ENCODE data around the gene NOS2. TPM values are rescaled to one million over a fixed set of nuclear protein-coding genes. Genes with fewer than 3 reads are reported as not detected.
"Not testable (repeated sequence)": the region's sequence is repeated elsewhere in the genome, so short reads cannot be mapped to it uniquely, and the experiment has no call there.

NOS2 gene
- polyA plus RNA-seq, 1 experiment, result not detected

DNA sequence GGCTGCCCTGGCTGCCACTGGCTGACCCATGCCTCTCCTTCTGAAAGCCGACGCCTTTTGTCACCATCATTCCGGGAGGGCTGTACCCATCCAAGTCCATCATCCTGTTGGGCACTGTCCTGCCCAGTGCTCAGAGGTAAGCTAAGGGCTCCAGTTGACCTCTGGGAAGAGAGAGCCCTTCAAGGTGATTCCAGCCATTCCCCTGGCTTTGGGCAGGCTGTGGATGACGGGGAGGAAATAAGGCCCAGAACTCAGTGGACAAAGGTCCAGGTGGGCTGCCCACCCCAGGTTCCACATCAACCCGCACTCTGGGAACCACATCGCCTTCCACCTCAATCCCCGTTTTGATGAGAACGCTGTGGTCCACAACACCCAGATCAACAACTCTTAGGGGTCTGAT lies 45.8 kb downstream of the NOS2 start:
- H3K27ac ChIP-seq (ENCODE audit: low read depth, low read length), result no peak overlapping the region
- no peak for DNase-seq (ENCODE audit: low read depth, low spot score)
- H3K27me3 ChIP-seq (ENCODE audit: control insufficient read depth, insufficient read depth, low read length), result peaks cover 2% of the 10 kb centered on the region
- ChIA-PET CTCF (interaction anchor here (1.7 kb wide), 1 partner anchor 100 kb away, joined by 8 read pairs; no protein-coding TSS in a partner anchor), POLR2A (no interaction called here)
- H3K4me3 ChIP-seq (ENCODE audit: low read depth, low read length), result no peak overlapping the region
- H3K9me3 ChIP-seq (ENCODE audit: control insufficient read depth, insufficient read depth, low read length), result no peaks in the 10 kb centered on the region
- TF ChIP-seq, protein P1, sequence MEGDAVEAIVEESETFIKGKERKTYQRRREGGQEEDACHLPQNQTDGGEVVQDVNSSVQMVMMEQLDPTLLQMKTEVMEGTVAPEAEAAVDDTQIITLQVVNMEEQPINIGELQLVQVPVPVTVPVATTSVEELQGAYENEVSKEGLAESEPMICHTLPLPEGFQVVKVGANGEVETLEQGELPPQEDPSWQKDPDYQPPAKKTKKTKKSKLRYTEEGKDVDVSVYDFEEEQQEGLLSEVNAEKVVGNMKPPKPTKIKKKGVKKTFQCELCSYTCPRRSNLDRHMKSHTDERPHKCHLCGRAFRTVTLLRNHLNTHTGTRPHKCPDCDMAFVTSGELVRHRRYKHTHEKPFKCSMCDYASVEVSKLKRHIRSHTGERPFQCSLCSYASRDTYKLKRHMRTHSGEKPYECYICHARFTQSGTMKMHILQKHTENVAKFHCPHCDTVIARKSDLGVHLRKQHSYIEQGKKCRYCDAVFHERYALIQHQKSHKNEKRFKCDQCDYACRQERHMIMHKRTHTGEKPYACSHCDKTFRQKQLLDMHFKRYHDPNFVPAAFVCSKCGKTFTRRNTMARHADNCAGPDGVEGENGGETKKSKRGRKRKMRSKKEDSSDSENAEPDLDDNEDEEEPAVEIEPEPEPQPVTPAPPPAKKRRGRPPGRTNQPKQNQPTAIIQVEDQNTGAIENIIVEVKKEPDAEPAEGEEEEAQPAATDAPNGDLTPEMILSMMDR (IDR thresholded peaks at IDR 0.05; ENCODE audit: low read depth, low read length), result no peak

DNA sequence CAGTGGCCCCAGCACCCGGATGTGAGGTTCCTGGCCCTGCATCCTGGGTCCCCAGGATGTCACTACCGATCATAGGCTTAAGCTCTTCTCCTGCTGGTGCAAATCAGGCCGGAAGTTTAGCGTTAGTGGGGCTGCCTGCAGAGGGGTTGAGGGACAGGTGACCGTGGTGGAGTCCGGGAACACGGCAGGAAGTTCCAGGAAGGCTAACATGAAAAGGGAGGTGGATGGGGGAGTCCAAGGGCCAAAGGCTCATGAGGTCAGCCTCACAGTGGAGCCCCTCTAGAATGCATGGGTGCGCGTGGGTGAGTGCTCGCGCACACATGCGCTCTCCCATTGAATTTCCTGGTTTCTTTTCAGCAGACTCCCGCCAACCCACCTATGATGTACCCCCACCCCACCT lies 46.6 kb downstream of the NOS2 start:
- H3K27me3 ChIP-seq (ENCODE audit: control insufficient read depth, insufficient read depth, low read length); H3K27ac ChIP-seq (ENCODE audit: low read depth, low read length); H3K9me3 ChIP-seq (ENCODE audit: control insufficient read depth, insufficient read depth, low read length); POLR2A ChIA-PET; H3K4me3 ChIP-seq (ENCODE audit: low read depth, low read length); DNase-seq (ENCODE audit: low read depth, low spot score): not testable (repeated sequence)
- CTCF ChIA-PET, result interaction anchor here (1.7 kb wide), 1 partner anchor 99 kb away, joined by 8 read pairs; no protein-coding TSS in a partner anchor

DNA sequence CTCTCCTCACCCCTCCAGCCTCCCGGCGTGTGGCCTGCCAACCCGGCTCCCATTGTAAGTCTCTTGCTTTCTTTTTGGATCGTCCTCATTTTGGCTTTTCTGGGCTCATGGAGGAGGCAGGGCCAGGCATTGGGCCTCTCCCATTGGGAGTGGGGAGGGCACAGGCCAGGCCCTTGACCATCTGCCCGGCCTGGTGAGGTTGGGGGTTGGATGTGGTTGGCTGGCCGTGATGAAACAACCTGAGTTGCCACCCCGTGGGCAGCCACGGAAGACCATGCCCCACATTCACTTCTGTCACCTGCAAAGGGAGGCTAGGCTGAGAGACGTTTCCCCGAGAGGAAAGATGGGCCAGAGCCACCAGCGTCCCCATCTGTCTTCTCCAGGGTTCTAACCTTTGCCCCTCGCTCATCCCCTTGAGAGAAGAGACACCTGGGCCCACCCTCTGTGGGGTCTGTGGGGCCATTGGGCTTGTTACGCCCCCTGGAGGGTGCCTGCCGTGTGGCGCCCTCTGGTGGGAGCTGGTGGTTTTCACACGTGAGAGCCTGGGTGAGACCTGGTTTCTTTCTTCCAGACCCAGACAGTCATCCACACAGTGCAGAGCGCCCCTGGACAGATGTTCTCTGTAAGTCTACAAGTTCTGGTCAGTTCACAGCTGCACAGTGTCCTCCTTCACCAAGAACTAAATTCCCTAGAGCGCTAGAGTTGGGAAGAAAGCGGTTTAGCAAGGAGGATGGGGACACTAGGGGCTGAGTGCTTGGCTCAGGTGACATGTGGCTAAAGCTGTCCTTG lies 47.3 kb downstream of the NOS2 start:
- CTCF ChIA-PET, result interaction anchor here (1.7 kb wide), 1 partner anchor 98 kb away, joined by 8 read pairs; no protein-coding TSS in a partner anchor
- H3K27me3 ChIP-seq (ENCODE audit: control insufficient read depth, insufficient read depth, low read length); POLR2A ChIA-PET; H3K4me3 ChIP-seq (ENCODE audit: low read depth, low read length); H3K9me3 ChIP-seq (ENCODE audit: control insufficient read depth, insufficient read depth, low read length); DNase-seq (ENCODE audit: low read depth, low spot score); H3K27ac ChIP-seq (ENCODE audit: low read depth, low read length): not testable (repeated sequence)

DNA sequence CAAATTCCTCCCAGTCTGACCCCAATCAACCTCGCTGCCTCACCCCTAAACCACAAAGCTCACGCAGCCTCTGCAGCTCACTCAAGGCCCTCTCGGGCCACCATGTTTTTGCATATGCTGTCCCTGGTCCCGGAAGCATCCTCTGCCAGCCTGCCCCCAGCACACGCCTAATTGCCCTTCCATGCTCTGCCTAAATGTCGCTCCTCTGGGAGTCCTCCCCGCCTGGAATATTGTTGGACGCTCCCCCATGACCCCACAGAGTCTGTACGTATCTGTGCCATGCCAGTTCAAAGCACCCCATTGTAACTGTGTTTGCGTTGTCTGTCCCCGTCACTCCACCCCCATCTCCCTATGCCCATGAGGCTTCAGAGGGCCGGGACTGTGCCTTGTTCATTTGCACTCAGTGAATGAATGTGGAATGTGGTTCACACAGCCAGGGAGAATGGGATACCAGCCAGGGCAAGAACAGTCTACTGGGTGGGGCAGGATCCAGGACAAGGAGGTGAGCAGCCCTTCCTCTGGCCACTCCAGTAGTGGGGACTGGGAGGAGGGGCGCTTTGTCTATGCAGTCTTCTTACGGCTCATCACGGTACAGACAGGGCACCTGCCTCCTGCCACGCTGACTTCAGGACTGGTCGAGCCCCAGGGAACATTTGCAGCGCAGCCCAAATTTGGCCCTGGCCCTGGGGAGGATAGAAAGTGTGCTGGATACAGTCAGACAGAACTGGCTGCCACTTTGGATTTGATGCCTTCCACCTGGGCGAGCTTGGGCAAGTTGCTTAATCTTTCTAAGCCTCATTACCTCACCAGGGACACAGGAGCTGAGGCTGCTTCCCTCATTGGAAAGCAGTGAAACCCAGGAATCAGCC lies 48.5 kb downstream of the NOS2 start:
- ChIA-PET CTCF (no interaction called here), POLR2A (no interaction called here)
- Histone ChIP-seq H3K9me3 (ENCODE audit: control insufficient read depth, insufficient read depth, low read length) (no peaks in the 10 kb centered on the region), H3K27ac (ENCODE audit: low read depth, low read length) (no peak overlapping the region), H3K4me3 (ENCODE audit: low read depth, low read length) (no peak overlapping the region), H3K27me3 (ENCODE audit: control insufficient read depth, insufficient read depth, low read length) (no peaks in the 10 kb centered on the region)
- no peak for DNase-seq (ENCODE audit: low read depth, low spot score)
- TF ChIP-seq, protein P1 (IDR thresholded peaks at IDR 0.05; ENCODE audit: low read depth, low read length), result no peak

DNA sequence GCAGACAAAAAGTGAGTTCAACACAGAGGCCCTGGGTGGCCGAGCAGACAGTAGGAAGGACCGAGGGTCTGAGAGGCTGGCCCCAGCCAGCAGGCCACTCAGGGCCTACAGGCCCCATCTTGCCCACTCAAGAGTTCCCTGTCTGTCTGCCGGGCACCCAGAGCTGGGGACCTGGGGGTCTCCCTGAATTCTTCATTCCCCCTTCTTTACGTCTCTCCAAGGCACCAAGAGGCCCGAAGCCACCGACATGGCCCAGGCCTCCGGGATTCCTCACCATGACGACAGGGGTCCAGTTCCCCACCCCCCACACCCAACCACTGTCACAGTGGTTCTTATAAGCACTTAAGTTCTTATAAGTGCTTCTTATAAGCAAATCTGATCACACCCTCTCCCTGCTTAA lies 49.2 kb downstream of the NOS2 start:
- Histone ChIP-seq H3K9me3 (ENCODE audit: control insufficient read depth, insufficient read depth, low read length) (no peaks in the 10 kb centered on the region), H3K27me3 (ENCODE audit: control insufficient read depth, insufficient read depth, low read length) (no peaks in the 10 kb centered on the region), H3K27ac (ENCODE audit: low read depth, low read length) (no peak overlapping the region), H3K4me3 (ENCODE audit: low read depth, low read length) (no peak overlapping the region)
- DNase-seq (ENCODE audit: low read depth, low spot score), result no peak
- TF ChIP-seq, protein P1 (IDR thresholded peaks at IDR 0.05; ENCODE audit: low read depth, low read length), result no peak
- ChIA-PET POLR2A (no interaction called here), CTCF (no interaction called here)

DNA sequence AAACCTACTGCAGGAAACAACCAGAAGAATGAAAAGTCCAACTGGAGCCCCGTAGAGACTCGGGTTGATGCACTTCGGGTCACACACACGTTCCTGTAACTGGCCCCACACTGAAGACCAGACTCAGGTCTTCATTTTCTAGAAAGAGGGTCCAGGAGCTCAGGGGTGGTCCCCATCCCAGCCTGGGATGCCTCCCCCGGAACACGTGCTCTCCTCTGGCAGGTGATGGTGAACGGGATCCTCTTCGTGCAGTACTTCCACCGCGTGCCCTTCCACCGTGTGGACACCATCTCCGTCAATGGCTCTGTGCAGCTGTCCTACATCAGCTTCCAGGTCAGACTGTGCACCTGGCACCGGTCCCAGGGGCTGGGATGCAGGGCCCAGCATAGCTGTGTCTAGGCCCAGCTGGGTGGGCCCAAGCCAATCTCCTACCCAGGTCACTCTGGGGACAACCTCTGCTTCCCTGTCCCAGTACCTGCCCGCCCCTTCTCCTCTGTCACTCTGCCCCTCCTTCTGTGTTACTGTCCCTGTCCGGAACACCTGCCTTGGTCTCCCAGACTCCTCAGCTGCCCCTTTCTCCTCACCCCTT lies 50.7 kb downstream of the NOS2 start:
- CTCF ChIA-PET; DNase-seq (ENCODE audit: low read depth, low spot score); H3K27ac ChIP-seq (ENCODE audit: low read depth, low read length); H3K4me3 ChIP-seq (ENCODE audit: low read depth, low read length); H3K27me3 ChIP-seq (ENCODE audit: control insufficient read depth, insufficient read depth, low read length); POLR2A ChIA-PET; H3K9me3 ChIP-seq (ENCODE audit: control insufficient read depth, insufficient read depth, low read length): not testable (repeated sequence)

All from AG04450 (cell line).